Stimulated activated CD8-positive, alpha-beta memory T cell treated with anti-CD3 and anti-CD28 coated beads, Interleukin-12 subunit alpha, Interleukin-12 subunit beta, amount 100 ng/mL, for 1 hour (primary cell): Measurements from ENCODE around the gene C10orf105.

Experiments used
- DNase-seq: peaks from one replicate; pipeline ENCODE4 v3.0.0-alpha.2; 2020; ENCODE audit warnings: low read depth

The C10orf105 gene

GRCh38 chr10:71737001-71737833 lies 17.6 kb upstream of the C10orf105 start:
- no peak for DNase-seq

GRCh38 chr10:71736570-71736952 lies 17.0 kb upstream of the C10orf105 start:
- DNase-seq, result no peak

- no peak for DNase-seq
These were observed 16.4 kb upstream of the C10orf105 start for GRCh38 chr10:71735709-71736569.

- DNase-seq, result no peak
These were observed 15.2 kb upstream of the C10orf105 start for GRCh38 chr10:71734797-71735196.

- DNase-seq, result no peak
These were observed 12.2 kb upstream of the C10orf105 start for GRCh38 chr10:71731791-71732190.

GRCh38 chr10:71729161-71729636 lies 9.6 kb upstream of the C10orf105 start:
- DNase-seq, result no peak

GRCh38 chr10:71727738-71728737 lies 8.5 kb upstream of the C10orf105 start:
- DNase-seq, result no peak

- DNase-seq, result no peak
These were observed 7.6 kb upstream of the C10orf105 start for GRCh38 chr10:71727105-71727737.

- no peak for DNase-seq
These were observed 7.1 kb upstream of the C10orf105 start for GRCh38 chr10:71726580-71727104.

- peak; percentile 53 for DNase-seq
These were observed 6.5 kb upstream of the C10orf105 start for GRCh38 chr10:71725998-71726579.

GRCh38 chr10:71725249-71725648 lies 5.7 kb upstream of the C10orf105 start:
- DNase-seq, result no peak

- no peak for DNase-seq
These were observed 5.0 kb upstream of the C10orf105 start for GRCh38 chr10:71724539-71724938.

GRCh38 chr10:71723311-71723710 lies 3.7 kb upstream of the C10orf105 start:
- no peak for DNase-seq

- no peak for DNase-seq
These were observed 3.3 kb upstream of the C10orf105 start for GRCh38 chr10:71722849-71723248.

- DNase-seq, result no peak
These were observed 1.7 kb upstream of the C10orf105 start for GRCh38 chr10:71721313-71721712.

GRCh38 chr10:71720288-71720687 lies 710 bp upstream of the C10orf105 start:
- no peak for DNase-seq

- no peak for DNase-seq
These were observed 536 bp downstream of the C10orf105 start for GRCh38 chr10:71719042-71719441.

- no peak for DNase-seq
These were observed 1.3 kb downstream of the C10orf105 start for GRCh38 chr10:71718165-71718698.

GRCh38 chr10:71717551-71717951 lies 2.0 kb downstream of the C10orf105 start:
- DNase-seq, result no peak

GRCh38 chr10:71717056-71717455 lies 2.5 kb downstream of the C10orf105 start:
- DNase-seq, result no peak
